ENCODE results near the gene CSNK2A3.

CSNK2A3 gene

GRCh38 chr11:11332141-11332710, 20.8 kb downstream of the CSNK2A3 start:
- FAIRE-seq (no peak), DNase-seq (ENCODE audit: insufficient read length) (no peak)
- TF ChIP-seq TAF1 (IDR thresholded peaks at IDR 0.05; ENCODE audit: borderline replicate concordance, low read depth, low read length) = no peak
- TF ChIP-seq POLR2A (IDR thresholded peaks at IDR 0.05; ENCODE audit: low read depth, low read length) = no peak
- TF ChIP-seq POLR2AphosphoS5 (IDR thresholded peaks at IDR 0.05; ENCODE audit: low read depth, low read length) = no peak

DNA sequence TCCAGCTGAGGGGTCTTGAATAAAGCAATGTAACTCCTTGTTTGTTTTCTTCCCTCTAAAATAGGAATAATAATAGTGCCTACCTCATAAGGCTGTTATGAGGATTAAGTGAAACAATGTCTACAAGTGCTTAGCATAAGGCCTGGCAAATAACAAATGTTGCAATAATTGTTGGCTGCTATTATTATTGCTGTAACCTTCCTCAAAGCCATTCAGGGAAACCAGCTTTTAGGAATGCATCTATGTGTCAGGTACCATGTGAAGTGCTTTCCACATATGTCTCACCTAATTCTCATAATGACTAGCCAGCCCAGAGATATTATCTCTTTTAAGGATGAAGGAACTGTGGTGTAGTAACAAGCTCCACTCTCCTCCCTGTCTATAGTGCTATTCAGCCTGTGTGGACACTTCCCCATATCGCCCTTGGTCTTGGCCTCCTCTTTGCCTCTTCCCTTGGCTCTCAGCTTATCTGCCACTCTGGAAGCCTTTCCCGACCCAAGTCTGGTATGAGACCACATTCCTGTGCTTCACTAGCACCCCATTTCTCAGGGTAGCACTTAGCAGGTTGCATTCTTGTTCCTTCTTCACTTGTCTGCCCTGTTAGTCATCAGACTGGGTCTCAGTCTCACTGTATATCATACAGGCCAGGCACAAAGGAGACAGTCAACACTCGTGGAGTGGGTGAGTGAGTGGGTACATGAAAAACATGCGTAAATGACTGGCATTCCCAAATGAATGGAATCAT, 23.8 kb downstream of the CSNK2A3 start:
- DNase-seq (ENCODE audit: insufficient read length) (no peak), FAIRE-seq (no peak)
- TF ChIP-seq TAF1 (IDR thresholded peaks at IDR 0.05; ENCODE audit: borderline replicate concordance, low read depth, low read length) (no peak), POLR2A (IDR thresholded peaks at IDR 0.05; ENCODE audit: low read depth, low read length) (no peak), POLR2AphosphoS5 (IDR thresholded peaks at IDR 0.05; ENCODE audit: low read depth, low read length) (no peak)

DNA sequence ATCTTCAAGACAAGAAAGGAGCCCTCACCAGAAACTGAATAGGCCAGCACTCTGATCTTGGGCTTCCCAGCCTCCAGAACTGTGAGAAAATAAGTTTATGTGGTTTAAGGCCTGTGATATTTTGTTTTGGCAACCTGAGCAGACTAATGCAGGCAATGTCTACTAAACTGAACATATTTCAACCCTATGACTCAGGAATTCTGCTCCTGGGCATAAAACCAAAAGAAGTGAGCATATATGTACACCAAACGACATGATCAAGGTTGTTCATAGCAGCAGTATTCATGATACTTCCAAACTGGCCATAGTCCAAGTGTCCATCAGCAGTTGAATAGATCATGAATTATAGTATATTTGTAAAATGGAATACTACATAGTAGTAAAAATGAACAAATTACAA, 29.0 kb downstream of the CSNK2A3 start:
- TF ChIP-seq TAF1 (IDR thresholded peaks at IDR 0.05; ENCODE audit: borderline replicate concordance, low read depth, low read length) (no peak), POLR2A (IDR thresholded peaks at IDR 0.05; ENCODE audit: low read depth, low read length) (no peak), POLR2AphosphoS5 (IDR thresholded peaks at IDR 0.05; ENCODE audit: low read depth, low read length) (no peak)
- FAIRE-seq (no peak), DNase-seq (ENCODE audit: insufficient read length) (no peak)

DNA sequence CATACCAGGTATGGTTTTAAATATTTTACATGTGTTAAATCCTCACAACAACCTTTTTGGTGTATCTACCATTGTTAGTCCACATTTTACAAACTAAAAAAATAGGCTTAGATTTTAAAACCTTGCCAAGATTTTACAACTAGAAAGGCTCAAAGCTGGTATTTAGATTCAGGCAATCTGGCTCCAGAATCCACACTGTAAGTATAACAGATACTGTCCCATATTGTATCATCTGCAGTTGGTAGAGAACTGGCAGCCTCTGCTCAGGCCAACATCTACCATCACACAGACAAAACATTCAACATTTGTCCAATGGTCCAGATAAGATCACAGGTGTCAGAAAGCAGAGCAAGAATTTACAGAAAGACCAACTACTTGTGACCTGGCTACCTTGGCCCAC, 30.9 kb downstream of the CSNK2A3 start:
- no peak for TF ChIP-seq POLR2A (IDR thresholded peaks at IDR 0.05; ENCODE audit: low read depth, low read length)
- TF ChIP-seq TAF1 (IDR thresholded peaks at IDR 0.05; ENCODE audit: borderline replicate concordance, low read depth, low read length) = no peak
- TF ChIP-seq POLR2AphosphoS5 (IDR thresholded peaks at IDR 0.05; ENCODE audit: low read depth, low read length) = no peak
- DNase-seq (ENCODE audit: insufficient read length) (no peak), FAIRE-seq (no peak)

DNA sequence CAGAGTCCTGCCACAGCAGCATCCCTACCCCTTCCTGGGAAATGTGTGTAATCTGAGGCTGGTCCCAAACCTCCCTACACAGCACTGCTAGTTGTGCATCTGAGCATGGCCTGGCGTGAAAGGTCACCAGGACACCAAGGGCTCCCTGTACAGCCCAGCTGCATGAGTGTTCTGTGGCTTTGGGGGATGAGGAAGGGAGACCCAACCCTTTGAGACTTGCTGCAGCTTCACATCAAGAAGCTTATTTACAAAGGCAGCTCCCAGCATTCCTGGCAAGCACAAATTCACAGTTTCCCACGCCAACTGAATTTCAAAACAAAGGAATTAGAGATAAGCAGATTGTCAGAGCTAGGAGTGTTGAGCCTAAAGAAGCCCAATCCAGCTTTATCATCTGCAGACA, 32.2 kb downstream of the CSNK2A3 start:
- no peak for DNase-seq (ENCODE audit: insufficient read length)
- TF ChIP-seq POLR2A (IDR thresholded peaks at IDR 0.05; ENCODE audit: low read depth, low read length) (no peak), TAF1 (IDR thresholded peaks at IDR 0.05; ENCODE audit: borderline replicate concordance, low read depth, low read length) (no peak), POLR2AphosphoS5 (IDR thresholded peaks at IDR 0.05; ENCODE audit: low read depth, low read length) (no peak)
- FAIRE-seq = no peak

DNA sequence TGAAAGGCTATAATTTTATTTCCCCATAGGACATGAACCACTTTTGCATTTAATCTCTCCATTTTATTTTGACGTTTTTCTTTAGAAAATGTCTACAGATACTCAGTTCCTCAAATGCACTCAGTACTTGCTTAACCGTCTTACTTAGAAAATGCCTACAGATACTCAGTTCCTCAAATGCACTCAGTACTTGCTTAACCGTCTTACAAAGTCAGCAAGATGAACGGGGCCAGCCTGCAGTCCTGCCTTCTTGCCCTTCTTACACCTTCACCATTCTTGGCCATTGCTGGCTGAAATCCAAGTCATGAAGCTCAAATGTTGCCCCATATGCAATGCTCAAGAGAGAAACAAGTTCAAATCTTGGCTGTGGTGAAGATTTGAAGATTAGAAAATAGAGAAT, 34.1 kb downstream of the CSNK2A3 start:
- FAIRE-seq (peak; percentile 92), DNase-seq (ENCODE audit: insufficient read length) (no peak)
- TF ChIP-seq POLR2AphosphoS5 (IDR thresholded peaks at IDR 0.05; ENCODE audit: low read depth, low read length) (no peak), POLR2A (IDR thresholded peaks at IDR 0.05; ENCODE audit: low read depth, low read length) (no peak)

DNA sequence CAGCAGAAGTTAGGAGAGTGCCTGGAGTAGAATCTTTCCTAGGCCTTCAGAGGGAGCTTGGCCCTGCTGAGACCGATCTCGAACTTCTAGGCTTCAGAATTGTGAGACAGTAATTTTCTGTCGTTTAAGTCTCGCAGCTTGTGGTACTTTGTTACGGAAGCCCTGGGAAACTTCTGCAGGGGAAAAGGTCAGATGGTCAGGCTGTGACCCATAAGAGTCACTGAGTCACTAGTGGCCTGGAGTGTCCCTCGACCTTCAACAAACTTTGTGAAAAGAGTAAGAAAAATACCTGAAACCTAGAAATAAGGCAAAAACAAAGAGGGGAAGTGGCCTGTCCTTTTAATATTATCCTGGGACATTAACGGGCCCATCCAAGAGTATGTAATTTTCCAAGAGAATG, 34.6 kb downstream of the CSNK2A3 start:
- no peak for TF ChIP-seq POLR2AphosphoS5 (IDR thresholded peaks at IDR 0.05; ENCODE audit: low read depth, low read length)
- TF ChIP-seq TAF1 (IDR thresholded peaks at IDR 0.05; ENCODE audit: borderline replicate concordance, low read depth, low read length) = no peak
- TF ChIP-seq POLR2A (IDR thresholded peaks at IDR 0.05; ENCODE audit: low read depth, low read length) = no peak
- FAIRE-seq (no peak), DNase-seq (ENCODE audit: insufficient read length) (no peak)

DNA sequence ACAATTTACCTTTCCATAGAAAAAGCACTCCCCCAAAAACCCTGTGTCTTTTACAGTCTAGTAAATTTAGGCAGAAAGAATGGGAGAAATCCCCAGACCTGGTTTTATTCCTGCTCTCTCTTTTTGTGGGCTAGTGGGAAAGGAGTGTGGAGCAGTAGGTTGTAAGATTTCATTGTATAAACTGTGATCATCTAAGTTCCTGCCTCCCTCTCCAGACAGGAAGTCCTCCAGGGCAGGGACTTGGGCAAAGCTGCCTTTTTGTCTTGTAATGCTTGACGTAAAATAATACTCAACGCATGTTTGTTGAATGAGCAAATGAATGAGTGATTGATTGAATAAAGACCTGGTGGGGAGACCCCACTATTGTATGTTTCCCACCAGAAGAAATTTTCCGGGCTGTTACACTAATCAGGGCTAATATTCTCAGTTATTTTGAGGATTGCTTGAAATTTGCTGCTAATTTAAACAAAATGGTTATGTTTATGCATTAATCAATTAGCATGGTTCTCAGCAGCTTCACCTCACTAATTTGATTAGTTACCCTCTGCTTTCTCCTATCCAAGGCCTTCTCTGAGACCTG, 36.3 kb downstream of the CSNK2A3 start:
- no peak for FAIRE-seq
- no peak for DNase-seq (ENCODE audit: insufficient read length)
- TF ChIP-seq POLR2A (IDR thresholded peaks at IDR 0.05; ENCODE audit: low read depth, low read length) (no peak), TAF1 (IDR thresholded peaks at IDR 0.05; ENCODE audit: borderline replicate concordance, low read depth, low read length) (no peak), POLR2AphosphoS5 (IDR thresholded peaks at IDR 0.05; ENCODE audit: low read depth, low read length) (no peak)

- TF ChIP-seq POLR2AphosphoS5 (IDR thresholded peaks at IDR 0.05; ENCODE audit: low read depth, low read length) (no peak), TAF1 (IDR thresholded peaks at IDR 0.05; ENCODE audit: borderline replicate concordance, low read depth, low read length) (no peak), POLR2A (IDR thresholded peaks at IDR 0.05; ENCODE audit: low read depth, low read length) (no peak)
- peak; percentile 57 for FAIRE-seq
- no peak for DNase-seq (ENCODE audit: insufficient read length)
Measured at GRCh38 chr11:11313902-11314692, 39.0 kb downstream of the CSNK2A3 start.

- DNase-seq (ENCODE audit: insufficient read length) (no peak), FAIRE-seq (no peak)
- TF ChIP-seq TAF1 (IDR thresholded peaks at IDR 0.05; ENCODE audit: borderline replicate concordance, low read depth, low read length) = no peak
- no peak for TF ChIP-seq POLR2AphosphoS5 (IDR thresholded peaks at IDR 0.05; ENCODE audit: low read depth, low read length)
- TF ChIP-seq POLR2A (IDR thresholded peaks at IDR 0.05; ENCODE audit: low read depth, low read length) = no peak
Measured at GRCh38 chr11:11313426-11313825, 39.6 kb downstream of the CSNK2A3 start.

DNA sequence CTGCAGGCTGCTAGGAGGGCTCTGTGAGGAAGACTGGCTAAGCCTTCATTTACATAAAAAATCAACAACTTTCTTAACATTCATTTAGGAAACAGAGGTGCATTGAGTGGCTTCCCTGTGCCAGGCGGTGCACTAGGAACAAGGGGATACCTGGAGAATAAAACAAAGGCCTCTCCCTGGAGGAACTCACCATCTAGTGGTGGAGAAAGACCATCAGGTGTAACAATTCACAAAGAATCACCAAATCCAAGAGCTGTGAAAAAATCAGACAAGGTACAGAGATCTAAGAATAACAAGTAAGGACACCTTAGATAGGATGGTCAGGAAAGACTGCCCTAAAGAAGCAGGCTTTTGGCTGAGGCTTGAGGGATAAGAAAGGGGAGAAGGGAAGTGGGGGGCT, 40.3 kb downstream of the CSNK2A3 start:
- DNase-seq (ENCODE audit: insufficient read length) (no peak), FAIRE-seq (no peak)
- no peak for TF ChIP-seq POLR2A (IDR thresholded peaks at IDR 0.05; ENCODE audit: low read depth, low read length)
- no peak for TF ChIP-seq TAF1 (IDR thresholded peaks at IDR 0.05; ENCODE audit: borderline replicate concordance, low read depth, low read length)
- no peak for TF ChIP-seq POLR2AphosphoS5 (IDR thresholded peaks at IDR 0.05; ENCODE audit: low read depth, low read length)

Measured in GM12892 (cell line).